Measurements from ENCODE around the gene C22orf39. TPM values are rescaled to one million over a fixed set of nuclear protein-coding genes. Genes with fewer than 3 reads are reported as not detected.

C22orf39 gene
- polyA plus RNA-seq, 1 experiment, result 18.8 TPM

DNA sequence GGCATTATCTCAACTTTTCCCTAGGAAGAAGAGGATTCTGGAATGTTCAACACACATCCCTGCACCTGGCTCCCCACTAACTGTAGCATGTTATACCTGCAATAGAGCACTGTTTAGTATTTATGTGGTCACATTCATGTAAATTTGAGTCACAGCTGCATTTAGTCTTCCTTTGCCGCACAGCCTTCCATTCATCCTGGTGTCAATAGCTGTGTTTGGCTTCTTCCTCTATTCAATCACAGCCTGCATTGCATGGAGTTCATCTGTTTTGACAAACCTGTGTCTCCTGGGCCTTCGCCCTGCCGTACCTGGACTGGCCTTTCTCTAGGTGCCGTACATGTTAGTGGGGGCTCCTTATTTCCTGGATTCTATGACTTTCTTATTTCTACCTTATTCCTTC, 4.1 kb upstream of the C22orf39 start:
- Histone ChIP-seq H3K27me3 (ENCODE audit: control insufficient read depth, insufficient read depth, low read length) (no peaks in the 10 kb centered on the region), H3K9me3 (ENCODE audit: control insufficient read depth, insufficient read depth, low read length) (no peaks in the 10 kb centered on the region), H3K27ac (ENCODE audit: low read depth, low read length) (no peak overlapping the region), H3K4me3 (ENCODE audit: low read depth, low read length) (no peak overlapping the region)
- no peak for DNase-seq (ENCODE audit: low read depth, low spot score)
- CTCF ChIA-PET, result interaction anchor here (0.9 kb wide), 1 partner anchor 178 kb away, joined by 3 read pairs; no protein-coding TSS in a partner anchor
- POLR2A ChIA-PET, result interaction anchor here (0.7 kb wide), 1 partner anchor 30 kb away, joined by 3 read pairs; no protein-coding TSS in a partner anchor
- TF ChIP-seq, protein P1, sequence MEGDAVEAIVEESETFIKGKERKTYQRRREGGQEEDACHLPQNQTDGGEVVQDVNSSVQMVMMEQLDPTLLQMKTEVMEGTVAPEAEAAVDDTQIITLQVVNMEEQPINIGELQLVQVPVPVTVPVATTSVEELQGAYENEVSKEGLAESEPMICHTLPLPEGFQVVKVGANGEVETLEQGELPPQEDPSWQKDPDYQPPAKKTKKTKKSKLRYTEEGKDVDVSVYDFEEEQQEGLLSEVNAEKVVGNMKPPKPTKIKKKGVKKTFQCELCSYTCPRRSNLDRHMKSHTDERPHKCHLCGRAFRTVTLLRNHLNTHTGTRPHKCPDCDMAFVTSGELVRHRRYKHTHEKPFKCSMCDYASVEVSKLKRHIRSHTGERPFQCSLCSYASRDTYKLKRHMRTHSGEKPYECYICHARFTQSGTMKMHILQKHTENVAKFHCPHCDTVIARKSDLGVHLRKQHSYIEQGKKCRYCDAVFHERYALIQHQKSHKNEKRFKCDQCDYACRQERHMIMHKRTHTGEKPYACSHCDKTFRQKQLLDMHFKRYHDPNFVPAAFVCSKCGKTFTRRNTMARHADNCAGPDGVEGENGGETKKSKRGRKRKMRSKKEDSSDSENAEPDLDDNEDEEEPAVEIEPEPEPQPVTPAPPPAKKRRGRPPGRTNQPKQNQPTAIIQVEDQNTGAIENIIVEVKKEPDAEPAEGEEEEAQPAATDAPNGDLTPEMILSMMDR (IDR thresholded peaks at IDR 0.05; ENCODE audit: low read depth, low read length), result no peak

DNA sequence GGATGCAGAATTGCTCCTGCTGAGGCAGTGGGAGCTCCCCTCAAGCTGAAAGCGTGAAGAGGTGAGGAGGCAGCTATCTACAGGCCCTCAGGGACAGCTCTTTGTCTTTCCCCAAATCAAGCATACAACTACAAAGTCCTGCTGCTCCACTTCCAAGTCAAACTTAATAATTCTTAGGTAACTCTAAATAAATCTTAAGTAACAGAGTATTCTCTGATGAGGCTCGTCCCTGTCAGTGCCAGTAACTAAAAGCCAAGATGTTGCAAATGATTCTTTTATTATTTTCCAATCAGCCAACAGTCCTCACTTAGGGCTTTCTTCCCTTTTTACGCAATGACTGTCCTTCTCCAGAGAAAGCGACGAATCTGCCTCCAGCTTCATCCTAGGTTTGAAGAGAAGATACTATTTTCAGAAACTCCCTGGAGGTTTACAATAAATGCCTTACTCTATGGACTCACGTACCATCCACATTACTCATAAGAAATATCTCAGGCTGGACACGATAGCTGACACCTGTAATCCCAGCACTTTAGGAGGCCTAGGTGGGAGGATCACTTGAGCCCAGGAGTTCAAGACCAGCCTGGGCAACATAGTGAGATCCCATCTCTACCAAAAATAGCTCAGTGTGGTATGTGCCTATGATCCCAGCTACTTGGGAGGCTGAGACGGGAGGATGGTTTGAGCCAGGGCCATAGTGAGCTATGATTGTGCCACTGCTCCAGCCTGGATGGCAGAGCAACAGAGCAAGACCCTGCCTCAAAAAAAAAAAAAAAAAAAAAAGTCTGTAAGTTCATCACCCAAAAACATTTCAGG, 3.1 kb upstream of the C22orf39 start:
- CTCF ChIA-PET, result interaction anchor here (0.9 kb wide), 2 partner anchors 179 to 271 kb away, joined by 3 read pairs; no protein-coding TSS in a partner anchor
- no peaks in the 10 kb centered on the region for H3K9me3 ChIP-seq (ENCODE audit: control insufficient read depth, insufficient read depth, low read length)

DNA sequence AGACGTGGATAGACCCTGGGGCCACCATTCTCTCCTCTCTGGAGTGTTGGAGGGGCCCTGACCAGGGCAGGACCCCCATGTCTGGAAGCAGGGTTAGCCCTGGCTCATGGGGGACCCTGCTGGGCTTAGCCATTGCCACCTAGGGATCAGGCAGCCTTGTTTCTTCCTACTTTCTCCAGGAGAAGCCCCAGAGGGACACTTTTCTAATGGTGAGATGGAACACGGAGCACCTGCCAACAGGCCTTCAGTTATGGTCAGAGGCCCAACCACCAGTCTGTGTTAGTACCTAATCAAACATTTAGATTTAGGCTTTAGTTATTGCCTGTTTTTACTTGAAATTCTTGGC, 1.9 kb upstream of the C22orf39 start:
- DNase-seq (ENCODE audit: low read depth, low spot score), result no peak
- no peaks in the 10 kb centered on the region for H3K9me3 ChIP-seq (ENCODE audit: control insufficient read depth, insufficient read depth, low read length)
- CTCF ChIA-PET, result no interaction called here
- H3K27me3 ChIP-seq (ENCODE audit: control insufficient read depth, insufficient read depth, low read length), result no peaks in the 10 kb centered on the region
- no peak overlapping the region for H3K4me3 ChIP-seq (ENCODE audit: low read depth, low read length)
- POLR2A ChIA-PET, result no interaction called here
- H3K27ac ChIP-seq (ENCODE audit: low read depth, low read length), result no peak overlapping the region
- TF ChIP-seq, protein P1 (IDR thresholded peaks at IDR 0.05; ENCODE audit: low read depth, low read length), result no peak

More for the DNA sequence above, 3.1 kb upstream of the C22orf39 start:
- H3K27ac ChIP-seq (ENCODE audit: low read depth, low read length), result no peak overlapping the region
- H3K4me3 ChIP-seq (ENCODE audit: low read depth, low read length), result no peak overlapping the region
- H3K27me3 ChIP-seq (ENCODE audit: control insufficient read depth, insufficient read depth, low read length), result no peaks in the 10 kb centered on the region
- POLR2A ChIA-PET, result interaction anchor here (0.7 to 1.0 kb wide), 4 partner anchors 16 to 441 kb away, joined by 3 to 7 read pairs (median 4); partner anchors contain the start of genes HIRA and MRPL40
- TF ChIP-seq, protein P1 (IDR thresholded peaks at IDR 0.05; ENCODE audit: low read depth, low read length), result no peak
- DNase-seq (ENCODE audit: low read depth, low spot score), result no peak

DNA sequence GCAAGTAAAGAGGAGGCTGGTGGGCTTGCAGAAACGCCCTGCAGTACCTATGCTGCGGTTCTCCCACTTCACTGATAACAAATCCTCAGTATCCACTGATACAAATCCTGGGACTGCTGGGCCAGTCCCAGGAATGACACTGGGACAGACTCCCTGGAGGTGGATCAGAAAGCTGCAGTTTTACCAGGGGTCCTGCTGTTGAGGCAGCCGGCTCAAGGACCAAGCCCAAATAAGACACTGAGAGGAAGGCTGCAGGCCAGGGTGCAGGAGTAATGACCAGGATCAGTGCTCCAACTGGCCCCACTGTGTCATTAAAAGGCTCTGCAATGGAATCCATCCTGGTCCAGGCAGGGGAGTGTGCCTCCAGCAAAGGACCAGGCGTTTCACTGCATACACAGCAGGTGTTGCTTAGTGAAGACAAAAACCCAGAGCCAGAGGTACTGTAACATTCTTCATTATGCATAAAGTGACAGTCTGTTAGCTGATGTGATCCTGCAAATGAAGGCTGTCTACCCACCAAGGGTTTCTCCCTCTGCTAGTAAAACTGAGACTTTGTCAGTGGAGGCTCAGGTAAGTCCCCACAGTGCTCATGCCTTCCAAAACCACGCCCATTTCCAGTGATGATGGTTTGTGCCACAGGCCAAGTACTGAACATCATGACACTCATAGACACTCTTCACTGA, 1.4 kb upstream of the C22orf39 start:
- CTCF ChIA-PET, result no interaction called here

More for the DNA sequence above, 1.4 kb upstream of the C22orf39 start:
- Histone ChIP-seq H3K27me3 (ENCODE audit: control insufficient read depth, insufficient read depth, low read length) (no peaks in the 10 kb centered on the region), H3K4me3 (ENCODE audit: low read depth, low read length) (0 out of 2 replicates have a peak overlapping the region, but pooled peaks have one; percentile 1), H3K9me3 (ENCODE audit: control insufficient read depth, insufficient read depth, low read length) (no peaks in the 10 kb centered on the region), H3K27ac (ENCODE audit: low read depth, low read length) (no peak overlapping the region)
- DNase-seq (ENCODE audit: low read depth, low spot score), result no peak
- POLR2A ChIA-PET, result no interaction called here
- TF ChIP-seq, protein P1 (IDR thresholded peaks at IDR 0.05; ENCODE audit: low read depth, low read length), result no peak

Data from AG04450 (cell line).